ENCODE data around the gene NCK2. TPM values are rescaled to one million over a fixed set of nuclear protein-coding genes. Genes with fewer than 3 reads are reported as not detected.

NCK2 gene
- total and polyA plus RNA-seq, 7 donors = 36.4 to 59.9 (median 52.0) TPM

DNA sequence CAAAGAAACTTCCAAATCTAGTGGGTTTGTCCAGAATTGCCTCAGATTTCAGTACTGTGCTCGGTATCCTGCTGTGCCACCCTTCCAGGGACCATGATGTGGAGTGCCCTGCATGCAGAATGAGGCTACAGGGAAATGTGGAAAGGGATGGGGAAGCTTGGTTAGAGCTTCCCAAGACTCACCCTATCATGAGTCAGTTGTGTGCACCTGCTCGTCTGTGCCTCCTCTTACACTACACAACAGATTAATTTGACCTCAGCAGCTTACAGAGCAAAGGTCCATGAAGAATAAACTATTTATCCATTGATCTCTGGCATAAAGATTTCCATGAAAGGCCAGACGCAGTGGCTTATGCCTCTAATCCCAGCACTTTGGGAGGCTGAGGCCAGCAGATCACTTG lies 21.3 kb upstream of the NCK2 start:
- Histone ChIP-seq H3K4me1 (no peaks in the 10 kb centered on the region), H3K27me3 (no peaks in the 10 kb centered on the region), H3K4me3 (no peak overlapping the region), H3K9me3 (peaks cover 0 to 5% (median 4%) of the 10 kb centered on the region in 4 donors), H3K36me3 (no peaks in the 10 kb centered on the region), H3K27ac (no peak overlapping the region)
- TF ChIP-seq EP300 (IDR thresholded peaks at IDR 0.05) = no peak
- TF ChIP-seq, protein P1, sequence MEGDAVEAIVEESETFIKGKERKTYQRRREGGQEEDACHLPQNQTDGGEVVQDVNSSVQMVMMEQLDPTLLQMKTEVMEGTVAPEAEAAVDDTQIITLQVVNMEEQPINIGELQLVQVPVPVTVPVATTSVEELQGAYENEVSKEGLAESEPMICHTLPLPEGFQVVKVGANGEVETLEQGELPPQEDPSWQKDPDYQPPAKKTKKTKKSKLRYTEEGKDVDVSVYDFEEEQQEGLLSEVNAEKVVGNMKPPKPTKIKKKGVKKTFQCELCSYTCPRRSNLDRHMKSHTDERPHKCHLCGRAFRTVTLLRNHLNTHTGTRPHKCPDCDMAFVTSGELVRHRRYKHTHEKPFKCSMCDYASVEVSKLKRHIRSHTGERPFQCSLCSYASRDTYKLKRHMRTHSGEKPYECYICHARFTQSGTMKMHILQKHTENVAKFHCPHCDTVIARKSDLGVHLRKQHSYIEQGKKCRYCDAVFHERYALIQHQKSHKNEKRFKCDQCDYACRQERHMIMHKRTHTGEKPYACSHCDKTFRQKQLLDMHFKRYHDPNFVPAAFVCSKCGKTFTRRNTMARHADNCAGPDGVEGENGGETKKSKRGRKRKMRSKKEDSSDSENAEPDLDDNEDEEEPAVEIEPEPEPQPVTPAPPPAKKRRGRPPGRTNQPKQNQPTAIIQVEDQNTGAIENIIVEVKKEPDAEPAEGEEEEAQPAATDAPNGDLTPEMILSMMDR (IDR thresholded peaks at IDR 0.05) = no peak
- TF ChIP-seq POLR2A (IDR thresholded peaks at IDR 0.05) = no peak
- no peak for TF ChIP-seq POLR2AphosphoS5 (IDR thresholded peaks at IDR 0.05)
- intact Hi-C loops (cut with DNase I) = no loop called here
- DNase-seq = no peak
- WGBS, 2 donors = 38 to 83% methylated on average over 3 of the region's 3 CpGs

DNA sequence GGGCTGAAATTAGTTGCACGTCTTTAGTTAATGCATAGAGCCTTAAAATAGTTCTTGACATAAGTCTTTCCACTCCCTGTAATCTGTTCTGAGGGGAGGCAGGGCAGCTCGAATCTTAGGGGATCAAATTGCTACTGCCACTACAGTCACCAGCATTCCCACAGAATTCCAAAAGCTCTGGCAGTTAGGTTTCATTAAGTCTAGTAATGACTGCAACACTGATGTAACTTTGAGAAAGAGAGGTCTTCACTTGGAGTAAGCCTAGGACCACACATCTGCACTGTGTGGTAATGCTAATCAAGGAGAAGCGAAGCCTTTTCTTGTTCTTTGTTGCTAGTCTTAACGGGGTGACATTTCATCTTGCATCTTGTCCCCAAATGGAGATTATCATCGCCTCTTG lies 19.3 kb upstream of the NCK2 start:
- Histone ChIP-seq H3K4me1 (no peaks in the 10 kb centered on the region), H3K9me3 (peaks cover 0 to 5% (median 4%) of the 10 kb centered on the region in 4 donors), H3K4me3 (no peak overlapping the region), H3K27me3 (no peaks in the 10 kb centered on the region), H3K27ac (no peak overlapping the region), H3K36me3 (no peaks in the 10 kb centered on the region)
- TF ChIP-seq, protein P1 (IDR thresholded peaks at IDR 0.05) = no peak
- TF ChIP-seq POLR2AphosphoS5 (IDR thresholded peaks at IDR 0.05) (no peak), EP300 (IDR thresholded peaks at IDR 0.05) (no peak), POLR2A (IDR thresholded peaks at IDR 0.05) (no peak)
- 85 to 90% methylated on average over 5 of the region's 5 CpGs for WGBS, 2 donors
- DNase-seq = no peak
- intact Hi-C loops (cut with DNase I) = no loop called here

DNA sequence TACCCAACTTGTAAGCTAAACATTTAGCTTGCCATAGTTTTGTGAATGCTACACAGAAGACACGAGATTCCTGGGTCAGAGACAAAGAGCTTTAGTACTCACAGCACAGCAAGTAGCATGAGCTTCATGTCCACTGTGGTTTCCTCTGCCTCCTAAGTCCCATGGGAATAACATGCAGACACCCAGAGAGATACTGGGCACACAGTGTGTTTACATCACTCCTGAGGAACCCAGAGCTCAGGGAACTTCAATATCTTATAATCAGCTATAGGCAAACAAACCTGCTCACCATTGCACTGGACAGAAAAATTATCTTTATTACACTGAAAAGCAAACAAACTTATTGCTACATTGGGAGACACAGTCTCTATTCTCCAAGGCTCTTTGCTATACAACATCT lies 14.5 kb upstream of the NCK2 start:
- Histone ChIP-seq H3K9me3 (peaks cover 0 to 5% (median 4%) of the 10 kb centered on the region in 4 donors), H3K36me3 (no peaks in the 10 kb centered on the region), H3K4me1 (no peaks in the 10 kb centered on the region), H3K27me3 (no peaks in the 10 kb centered on the region), H3K27ac (no peak overlapping the region), H3K4me3 (no peak overlapping the region)
- WGBS, 2 donors = 51 to 74% methylated on average over 1 of the region's 1 CpG
- TF ChIP-seq POLR2AphosphoS5 (IDR thresholded peaks at IDR 0.05) = no peak
- no peak for TF ChIP-seq POLR2A (IDR thresholded peaks at IDR 0.05)
- TF ChIP-seq, protein P1 (IDR thresholded peaks at IDR 0.05) = no peak
- no peak for TF ChIP-seq EP300 (IDR thresholded peaks at IDR 0.05)
- intact Hi-C loops (cut with DNase I) = no loop called here
- no peak for DNase-seq

DNA sequence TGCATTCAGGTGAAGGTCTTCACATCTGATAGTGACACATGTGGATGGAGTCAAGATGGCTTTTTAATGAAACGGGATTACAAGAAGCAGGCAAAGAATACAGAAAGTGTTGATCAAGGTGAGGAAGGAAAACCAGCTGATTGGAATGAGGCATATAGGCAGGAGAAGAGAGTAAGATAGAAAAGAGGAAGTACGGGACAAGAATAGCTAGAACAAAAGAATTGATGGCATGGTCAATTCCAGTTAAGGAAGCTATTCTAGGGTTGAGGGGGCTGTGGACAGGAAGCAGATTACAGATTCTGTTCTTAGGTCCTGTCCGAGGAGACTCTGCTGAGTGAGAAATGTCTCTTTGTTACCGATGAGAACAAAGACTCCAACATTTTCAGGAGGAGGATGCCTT lies 13.2 kb upstream of the NCK2 start:
- peaks cover 0 to 5% (median 4%) of the 10 kb centered on the region in 4 donors for H3K9me3 ChIP-seq
- intact Hi-C loops (cut with DNase I) = no loop called here
- H3K27ac ChIP-seq = no peak overlapping the region
- H3K4me1 ChIP-seq = no peaks in the 10 kb centered on the region
- no peaks in the 10 kb centered on the region for H3K27me3 ChIP-seq
- H3K4me3 ChIP-seq = no peak overlapping the region
- TF ChIP-seq EP300 (IDR thresholded peaks at IDR 0.05) (no peak), POLR2A (IDR thresholded peaks at IDR 0.05) (no peak), POLR2AphosphoS5 (IDR thresholded peaks at IDR 0.05) (no peak)
- TF ChIP-seq, protein P1 (IDR thresholded peaks at IDR 0.05) = no peak
- no peaks in the 10 kb centered on the region for H3K36me3 ChIP-seq
- WGBS, 2 donors = 63 to 85% methylated on average over 4 of the region's 4 CpGs
- no peak for DNase-seq

DNA sequence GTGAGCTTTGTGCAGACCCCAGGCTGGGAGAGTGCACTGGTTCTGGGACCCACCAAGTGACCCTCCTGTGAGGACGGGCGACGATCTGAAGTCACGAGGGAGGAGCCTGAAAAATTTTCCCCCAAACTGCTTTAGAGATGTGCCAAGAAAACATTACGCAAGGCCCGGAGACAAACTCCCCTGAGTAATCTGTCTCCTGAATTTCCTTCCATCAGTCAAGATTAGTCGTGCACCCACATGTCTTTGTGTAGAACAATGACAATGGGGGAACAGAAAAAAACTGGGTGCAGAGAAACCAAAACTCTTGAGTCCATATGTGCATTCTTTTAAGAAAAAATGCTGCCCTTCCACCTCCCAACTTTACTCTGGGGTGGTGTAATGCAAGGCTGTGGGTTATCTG lies 12.6 kb upstream of the NCK2 start:
- no peak overlapping the region for H3K4me3 ChIP-seq

More for the DNA sequence above, 12.6 kb upstream of the NCK2 start:
- Histone ChIP-seq H3K9me3 (peaks cover 0 to 5% (median 4%) of the 10 kb centered on the region in 4 donors), H3K27me3 (no peaks in the 10 kb centered on the region), H3K36me3 (no peaks in the 10 kb centered on the region), H3K27ac (no peak overlapping the region), H3K4me1 (no peaks in the 10 kb centered on the region)
- TF ChIP-seq, protein P1 (IDR thresholded peaks at IDR 0.05) = no peak
- no peak for TF ChIP-seq POLR2AphosphoS5 (IDR thresholded peaks at IDR 0.05)
- no peak for TF ChIP-seq POLR2A (IDR thresholded peaks at IDR 0.05)
- TF ChIP-seq EP300 (IDR thresholded peaks at IDR 0.05) = no peak
- 86 to 90% methylated on average over 7 of the region's 7 CpGs for WGBS, 2 donors
- no peak for DNase-seq
- intact Hi-C loops (cut with DNase I) = no loop called here

Measured in sigmoid colon (tissue), 7 donors.